ENCODE results near the gene DNAJC9. TPM values are rescaled to one million over a fixed set of nuclear protein-coding genes. Genes with fewer than 3 reads are reported as not detected.

Gene DNAJC9
- total and polyA plus RNA-seq, 2 of the 4 experiments (the other 2 are of a cell fraction): 20.0 to 28.7 TPM

GRCh38 chr10:73232887-73233286 lies 14.2 kb downstream of the DNAJC9 start:
- WGBS, 2 experiments (ENCODE audit: extremely low coverage in 2 of 2, insufficient read length in 1 of 2): 96% methylated on average over 6 of the region's 8 CpGs; no CpG with 5 or more reads in 1 of the 2 experiments
- no peak overlapping the region for H2BK120ac ChIP-seq (ENCODE audit: low read depth, low read length)
- H3K36me3 ChIP-seq (ENCODE audit: control insufficient read depth, insufficient read depth, low read length): peaks cover 9% of the 10 kb centered on the region

More at GRCh38 chr10:73232887-73233286, 14.2 kb downstream of the DNAJC9 start:
- no peak overlapping the region for H3K9ac ChIP-seq (ENCODE audit: low read depth, low read length)
- ChIA-PET CTCF (no interaction called here), POLR2A (ENCODE audit: unreplicated experiment) (no interaction called here)
- peaks cover 0 to 9% of the 10 kb centered on the region in 2 experiments; a peak in 2 of 4 replicates for H3K79me1 ChIP-seq (ENCODE audit: low read depth in 1 of 2, low read length in 2 of 2)
- no peak overlapping the region for H4K8ac ChIP-seq (ENCODE audit: low read depth in 2 of 2, low read length in 2 of 2)
- no peak overlapping the region for H3K4me2 ChIP-seq (ENCODE audit: low read depth, low read length)
- no peak overlapping the region for H3K27ac ChIP-seq (ENCODE audit: insufficient read depth, low read length)
- no peak for TF ChIP-seq RFX5 (IDR thresholded peaks at IDR 0.05; ENCODE audit: low read depth, low read length)
- no peak for TF ChIP-seq CTCF (conservative IDR thresholded peaks at IDR 0.05; ENCODE audit: low read depth, low read length)
- no peak for TF ChIP-seq MAFK (IDR thresholded peaks at IDR 0.05; ENCODE audit: low read depth, low read length)
- TF ChIP-seq NFE2L2 (IDR thresholded peaks at IDR 0.05; ENCODE audit: low read depth, low read length): no peak
- DNase-seq (no peak), ATAC-seq (ENCODE audit: low read depth) (no peak)
- dilution Hi-C loops (cut with HindIII; ENCODE audit: low sequenced_read_pairs, unreplicated experiment) (no loop called here), intact Hi-C loops (cut with micrococcal nuclease) (no loop called here), in situ Hi-C loops (cut with MboI; ENCODE audit: low sequenced_read_pairs) (no loop called here)
- no peak overlapping the region for H4K5ac ChIP-seq (ENCODE audit: low read depth, low read length)
- no peaks in the 10 kb centered on the region for H3K9me3 ChIP-seq (ENCODE audit: control insufficient read depth, insufficient read depth, low read length)
- H4K20me1 ChIP-seq (ENCODE audit: insufficient read depth, low read length): no peaks in the 10 kb centered on the region
- no TSS peak for BruUV-seq (replicated peaks)
- no peak overlapping the region for H3K4me3 ChIP-seq (ENCODE audit: insufficient read depth, low read depth, low read length)
- no peak overlapping the region for H2AK5ac ChIP-seq (ENCODE audit: low read depth, low read length)
- no peak overlapping the region for H3K14ac ChIP-seq (replicated peaks; ENCODE audit: low read depth, low read length)
- H3K4ac ChIP-seq (ENCODE audit: low read depth, low read length): no peak overlapping the region
- no peak overlapping the region for H2BK15ac ChIP-seq (ENCODE audit: low read depth, low read length)
- peaks cover 2% of the 10 kb centered on the region; the same call in 1 of the 2 replicates for H3K4me1 ChIP-seq (ENCODE audit: control insufficient read depth, insufficient read depth, low read length)
- no peak overlapping the region for H3K18ac ChIP-seq (ENCODE audit: low read depth, low read length)
- H2AK9ac ChIP-seq (replicated peaks; ENCODE audit: low read depth, low read length, poor library complexity): no peak overlapping the region
- H4K91ac ChIP-seq (ENCODE audit: insufficient read depth, low read depth, low read length): no peak overlapping the region
- no peak overlapping the region for H2AFZ ChIP-seq (replicated peaks; ENCODE audit: low read length, poor library complexity)
- no peak overlapping the region for H2BK5ac ChIP-seq (ENCODE audit: low read depth, low read length, poor library complexity, severe bottlenecking)
- no peak overlapping the region for H2BK20ac ChIP-seq (ENCODE audit: low read depth, low read length)
- no peaks in the 10 kb centered on the region for H3K9me1 ChIP-seq (ENCODE audit: insufficient read depth, low read length)
- no peak overlapping the region for H3K23ac ChIP-seq (ENCODE audit: low read depth, low read length)
- no peaks in the 10 kb centered on the region for H3K27me3 ChIP-seq (ENCODE audit: control insufficient read depth, insufficient read depth, low read length)
- H3K56ac ChIP-seq (ENCODE audit: extremely low read depth, insufficient read depth, low read length): no peak overlapping the region
